HUDEP-2 (cell line): ENCODE data around the gene PMEPA1.

Source experiments
- DNase-seq, 76 experiments: peaks; one replicate each; lab custom pipeline; 2025; ENCODE audit not compliant: unreplicated experiment in 76 of 76; lab: John Stamatoyannopoulos, UW

Gene PMEPA1

GRCh38 chr20:57664924-57665588, 44.8 kb downstream of the PMEPA1 start:
- DNase-seq: no peak

GRCh38 chr20:57664476-57664875, 45.3 kb downstream of the PMEPA1 start:
- DNase-seq: no peak

DNA sequence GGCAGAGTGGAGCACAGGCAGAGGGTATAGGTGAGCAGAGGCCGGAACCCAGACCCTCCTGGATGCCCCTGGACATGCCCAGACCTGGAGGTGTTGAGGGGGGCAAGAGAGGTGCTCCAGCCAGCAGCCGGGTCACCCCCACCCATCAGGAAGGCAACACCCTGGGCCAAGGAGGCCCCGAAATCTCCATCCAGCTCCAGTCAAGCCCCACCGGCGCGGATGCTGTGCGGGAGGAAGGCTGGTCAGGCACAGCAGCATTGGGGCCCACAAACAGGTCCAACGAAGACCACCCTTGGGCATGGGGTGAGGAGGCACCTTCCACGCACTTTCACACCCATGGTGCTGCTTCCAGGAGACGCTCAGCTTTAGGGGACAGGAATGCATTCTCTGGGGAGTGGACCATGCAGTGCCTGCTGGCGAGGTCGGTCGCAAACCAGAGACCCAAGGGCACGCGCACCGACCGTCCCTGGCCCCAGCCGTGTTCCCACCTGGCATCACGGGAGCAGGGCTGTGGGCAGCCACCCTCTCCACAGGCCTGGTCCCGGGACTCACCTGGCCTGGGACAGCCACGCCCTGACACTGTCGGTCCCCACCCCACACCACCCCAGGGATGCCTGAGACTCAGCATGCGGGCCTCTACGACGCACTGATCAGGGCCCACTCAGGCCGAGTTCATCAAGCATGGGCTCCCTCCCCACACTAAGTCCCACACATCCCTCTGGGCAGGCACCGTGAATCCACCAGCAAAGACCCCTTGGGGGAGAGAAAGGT, 45.9 kb downstream of the PMEPA1 start:
- DNase-seq: no peak

- DNase-seq: no peak
Measured at GRCh38 chr20:57663241-57663640, 46.6 kb downstream of the PMEPA1 start.

DNA sequence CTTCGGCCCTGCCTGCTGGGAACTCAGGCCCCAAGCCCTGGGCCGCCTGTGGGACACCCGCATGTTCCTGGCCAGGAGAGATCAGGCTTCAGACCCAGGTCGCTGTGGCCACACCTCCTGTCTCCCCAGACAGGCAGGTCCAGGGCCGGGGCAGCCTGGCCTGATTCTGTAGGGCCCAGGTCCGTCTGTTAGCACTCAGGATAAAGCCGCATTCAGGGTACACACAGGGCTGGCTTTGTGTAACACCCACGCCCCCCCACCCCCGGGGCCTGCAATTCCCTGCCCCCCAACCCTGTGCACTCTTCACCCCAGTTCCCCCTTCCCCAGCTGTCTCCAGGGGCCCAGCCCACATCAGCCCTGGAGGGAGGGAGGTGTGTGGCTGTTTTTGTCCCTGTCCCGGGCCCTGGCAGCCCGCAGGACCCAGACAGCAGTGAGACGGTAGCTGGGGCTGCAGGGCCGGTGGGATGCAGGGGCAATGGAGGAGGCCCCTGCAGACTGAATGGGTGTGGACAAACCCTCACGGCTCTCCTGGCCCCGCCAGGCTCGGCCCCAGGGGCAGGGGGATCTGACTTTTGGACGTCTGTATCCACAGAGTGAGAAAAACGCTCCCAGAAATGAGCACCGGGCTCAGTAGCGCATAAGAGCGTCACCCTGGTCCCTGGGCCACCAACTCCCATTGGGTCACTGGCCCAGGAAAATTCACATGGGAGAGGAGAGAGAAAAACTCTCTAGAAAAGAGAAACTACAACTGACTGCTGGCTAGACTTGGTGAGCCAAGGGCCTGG, 47.2 kb downstream of the PMEPA1 start:
- DNase-seq: no peak

DNA sequence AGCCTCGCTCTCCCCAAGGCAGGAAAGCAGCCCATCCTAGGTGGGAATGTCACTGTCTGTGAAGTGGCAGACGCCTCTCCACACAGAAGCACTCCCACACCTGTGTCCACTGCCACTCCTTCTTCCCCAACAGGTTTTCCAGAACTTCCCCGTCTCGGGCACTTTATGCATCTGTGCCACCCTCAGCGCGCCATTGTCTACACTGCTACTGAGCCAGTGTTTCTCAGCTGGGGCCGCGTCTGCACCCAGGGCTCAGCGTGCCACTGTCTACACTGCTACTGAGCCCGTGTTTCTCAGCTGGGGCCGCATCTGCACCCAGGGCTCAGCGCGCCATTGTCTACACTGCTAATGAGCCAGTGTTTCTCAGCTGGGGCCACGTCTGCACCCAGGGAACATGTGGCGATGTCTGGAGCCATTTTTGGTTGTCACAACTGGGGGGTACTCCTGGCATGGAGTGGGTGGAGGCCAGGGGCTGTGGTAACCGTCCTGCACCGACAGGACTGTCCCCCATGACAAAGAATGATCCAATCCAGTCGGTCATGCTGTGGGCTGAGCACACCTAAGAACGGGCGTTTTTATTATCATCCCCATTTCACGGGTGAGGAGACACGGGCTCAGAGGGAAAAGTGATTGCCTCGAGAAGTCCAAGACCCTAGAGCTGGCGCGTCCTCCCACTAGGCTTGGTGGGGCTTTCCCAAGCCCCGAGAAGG, 47.9 kb downstream of the PMEPA1 start:
- no peak for DNase-seq

- DNase-seq: no peak
Measured at GRCh38 chr20:57660922-57661745, 48.7 kb downstream of the PMEPA1 start.

GRCh38 chr20:57660181-57660921, 49.5 kb downstream of the PMEPA1 start:
- no peak for DNase-seq

DNA sequence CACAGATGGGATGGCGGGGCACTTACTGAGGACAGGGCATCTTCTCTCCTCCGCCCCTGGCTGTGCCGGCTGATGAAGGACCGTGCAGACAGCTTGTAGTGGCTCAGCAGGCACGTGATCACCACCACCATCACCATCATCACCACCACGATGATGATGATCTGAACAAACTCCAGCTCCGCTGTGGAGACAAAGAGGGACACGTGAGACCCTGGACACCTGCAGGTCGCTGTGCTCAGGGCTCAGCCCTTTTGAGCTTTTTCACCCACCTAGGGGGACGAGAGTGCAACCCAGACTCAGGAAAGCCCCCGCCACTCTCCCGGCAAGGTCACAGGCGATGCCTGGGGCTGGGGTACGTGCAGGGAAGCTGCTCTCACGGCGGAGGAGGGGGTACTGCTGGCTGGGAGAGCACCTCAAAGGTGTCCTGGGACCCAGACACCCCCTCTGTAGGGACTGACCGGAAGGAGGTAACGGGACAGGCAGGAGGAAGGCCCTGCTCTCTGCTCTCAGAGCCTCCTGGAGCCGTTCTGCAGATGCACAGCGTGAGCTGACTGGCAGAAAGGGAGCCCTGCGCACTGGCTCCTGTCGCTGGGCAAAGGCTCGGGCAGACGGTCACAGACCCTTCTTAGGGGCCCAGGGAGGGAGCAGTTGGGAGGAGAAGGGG, 50.2 kb downstream of the PMEPA1 start:
- no peak for DNase-seq

DNA sequence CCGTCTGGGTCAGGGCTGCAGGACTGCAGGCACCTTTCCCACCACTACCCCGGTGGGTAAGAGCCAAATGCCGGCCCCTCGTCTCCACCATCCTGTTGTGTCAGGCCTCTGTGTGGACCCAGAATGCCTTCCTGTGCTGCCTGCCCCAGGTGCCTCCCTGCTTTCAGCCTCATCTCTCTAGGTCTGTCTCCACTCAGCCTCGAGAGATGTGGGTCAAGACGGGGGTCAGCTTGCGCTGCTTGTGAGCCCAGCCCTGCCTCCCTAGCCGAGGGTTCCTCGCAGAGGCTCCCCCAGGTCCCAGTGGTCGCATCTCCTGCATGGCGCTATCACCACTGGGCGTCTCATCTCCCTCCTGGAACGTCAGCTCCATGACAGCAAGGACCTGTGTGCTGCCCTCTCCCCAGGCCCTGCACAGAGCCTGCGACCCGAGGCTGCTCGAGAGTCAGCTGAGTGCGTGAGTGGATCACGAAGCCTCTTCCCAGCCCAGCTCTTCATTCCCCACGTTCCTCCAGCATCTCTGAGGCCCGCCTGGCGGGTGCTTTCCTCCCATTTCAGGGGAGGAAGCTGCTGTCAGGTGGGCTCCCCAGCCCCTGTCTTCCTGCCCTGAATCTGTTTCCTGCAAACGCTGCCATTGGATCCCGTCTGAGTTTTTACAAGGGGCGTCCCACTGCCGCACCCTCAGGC, 50.8 kb downstream of the PMEPA1 start:
- DNase-seq: no peak

GRCh38 chr20:57658447-57658832, 51.4 kb downstream of the PMEPA1 start:
- no peak for DNase-seq

- DNase-seq: no peak
Measured at GRCh38 chr20:57657535-57658446, 52.0 kb downstream of the PMEPA1 start.

- no peak for DNase-seq
Measured at GRCh38 chr20:57656821-57657534, 52.8 kb downstream of the PMEPA1 start.

- DNase-seq: no peak
Measured at GRCh38 chr20:57656252-57656820, 53.5 kb downstream of the PMEPA1 start.

- no peak for DNase-seq
Measured at GRCh38 chr20:57655809-57656155, 54.0 kb downstream of the PMEPA1 start.

DNA sequence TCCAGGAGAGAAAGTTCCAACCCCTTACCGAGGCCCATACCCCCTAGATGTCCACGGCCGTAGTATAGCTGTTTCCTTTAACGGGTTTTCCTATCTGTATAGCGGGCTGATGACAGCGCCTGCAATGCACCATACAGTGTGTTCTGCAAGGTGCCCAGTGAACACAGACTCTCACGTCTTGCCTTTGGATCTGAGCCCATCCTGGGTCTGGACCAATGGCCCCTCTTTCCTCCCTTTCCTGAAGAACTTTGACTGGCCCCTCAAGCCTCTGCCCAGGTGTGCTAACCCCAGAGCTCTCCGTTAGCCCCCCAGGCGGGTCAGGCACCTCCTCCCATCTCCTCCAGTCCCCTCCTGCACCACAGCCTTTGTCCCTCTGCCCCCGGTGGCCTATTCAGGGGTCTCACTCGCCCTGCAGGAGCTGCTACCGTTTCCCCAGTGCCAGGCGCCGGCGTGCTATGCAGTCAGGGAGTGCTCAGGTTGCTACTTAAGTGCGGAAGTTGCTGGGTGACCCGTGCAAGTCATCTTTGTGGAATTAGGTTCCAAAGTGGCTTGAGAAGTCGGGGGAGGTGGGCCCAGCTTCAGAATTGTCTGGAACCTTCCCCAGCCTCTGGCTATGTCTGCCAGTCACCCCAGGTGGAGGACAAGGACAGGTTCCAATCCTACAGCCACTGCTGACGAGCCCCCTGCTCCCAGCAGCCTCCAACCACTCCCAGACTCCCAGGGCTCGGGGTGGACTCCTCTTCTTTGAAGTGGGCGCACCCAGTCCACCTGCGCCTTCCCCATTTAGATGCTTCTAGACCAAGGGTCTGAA, 54.6 kb downstream of the PMEPA1 start:
- DNase-seq: no peak
